HepG2 (cell line): ENCODE measurements around the gene CFAP61. TPM values are rescaled to one million over a fixed set of nuclear protein-coding genes. Genes with fewer than 3 reads are reported as not detected.

Source experiments
- CENPBD1 ChIP-seq: sonication (generic); formaldehyde crosslinking; IDR thresholded peaks from 2 replicates; pipeline ENCODE4 v1.8.0; 2022; ENCODE audit warnings: missing genetic modification reagents, low read depth, mild to moderate bottlenecking, borderline replicate concordance
- FOXK1 ChIP-seq: sonication (generic); formaldehyde crosslinking; IDR thresholded peaks from 2 replicates; pipeline ENCODE4 v1.4.0; 2020; ENCODE audit warnings: low read depth, missing genetic modification reagents, borderline replicate concordance
- HOXA3 ChIP-seq: sonication (generic); formaldehyde crosslinking; IDR thresholded peaks from 2 replicates; pipeline ENCODE4 v1.5.0; 2020; ENCODE audit warnings: missing genetic modification reagents
- IKZF1 ChIP-seq: fragments of 450-650 bp; IDR thresholded peaks from 2 replicates; pipeline ENCODE4 v1.7.1; 2016
- JARID2 ChIP-seq: sonication (generic); formaldehyde crosslinking; IDR thresholded peaks from 2 replicates; pipeline ENCODE4 v1.8.1; 2023; ENCODE audit warnings: missing genetic modification reagents, inconsistent platforms; ENCODE audit not compliant: insufficient replicate concordance
- JUNB ChIP-seq: sonication (generic); formaldehyde crosslinking; IDR thresholded peaks from 2 replicates; pipeline ENCODE4 v1.8.0; 2022; ENCODE audit warnings: missing genetic modification reagents, mild to moderate bottlenecking, borderline replicate concordance
- KAT2B ChIP-seq: fragments of 150-350 bp; IDR thresholded peaks from 2 replicates; pipeline ENCODE4 v1.6.1; 2014; ENCODE audit warnings: low read depth, low read length, borderline replicate concordance
- MAFG ChIP-seq: sonication (generic); formaldehyde crosslinking; IDR thresholded peaks from 2 replicates; pipeline ENCODE4 v1.5.1; 2020; ENCODE audit warnings: mild to moderate bottlenecking, missing genetic modification reagents
- MAFK ChIP-seq, 2 experiments: IDR thresholded peaks in 1 of 2; conservative IDR thresholded peaks in 1 of 2; 2 replicates each; pipeline ENCODE4 v1.6.1; 2011; ENCODE audit warnings: improper control_type of control experiment in 2 of 2, low read length in 2 of 2
- MTA1 ChIP-seq: sonication (generic); formaldehyde crosslinking; IDR thresholded peaks from 2 replicates; pipeline ENCODE4 v1.4.0; 2020; ENCODE audit warnings: missing genetic modification reagents, mild to moderate bottlenecking, borderline replicate concordance
- MTF2 ChIP-seq: sonication (generic); formaldehyde crosslinking; IDR thresholded peaks from 2 replicates; pipeline ENCODE4 v1.5.0; 2020; ENCODE audit warnings: missing genetic modification reagents, borderline replicate concordance
- MXD1 ChIP-seq: sonication (generic); formaldehyde crosslinking; IDR thresholded peaks from 2 replicates; pipeline ENCODE4 v1.4.0; 2020; ENCODE audit warnings: mild to moderate bottlenecking, missing genetic modification reagents
- PHF21A ChIP-seq: sonication (generic); formaldehyde crosslinking; IDR thresholded peaks from 2 replicates; pipeline ENCODE4 v1.5.0; 2020; ENCODE audit warnings: mild to moderate bottlenecking, missing genetic modification reagents
- RNF2 ChIP-seq: fragments of 450-650 bp; conservative IDR thresholded peaks from 2 replicates; pipeline ENCODE4 v1.6.1; 2016; ENCODE audit warnings: low read depth
- SALL1 ChIP-seq: sonication (generic); formaldehyde crosslinking; IDR thresholded peaks from 2 replicates; pipeline ENCODE4 v1.8.0; 2022; ENCODE audit warnings: mild to moderate bottlenecking, missing genetic modification reagents
- SIN3B ChIP-seq: fragments of 150-350 bp; IDR thresholded peaks from 2 replicates; pipeline ENCODE4 v1.6.1; 2014; ENCODE audit warnings: low read length
- SOX5 ChIP-seq: IDR thresholded peaks from 2 replicates; pipeline ENCODE4 v1.6.1; 2016; ENCODE audit warnings: borderline replicate concordance
- SP1 ChIP-seq, 2 experiments: fragments of 450-650 bp in 1 of 2; sonication (generic) in 1 of 2; formaldehyde crosslinking in 1 of 2; IDR thresholded peaks; 2 replicates each; pipeline versions ENCODE4 v1.4.0 to v1.6.1; 2016 to 2020; ENCODE audit warnings: missing genetic modification reagents in 1 of 2
- SRY ChIP-seq: sonication (generic); formaldehyde crosslinking; IDR thresholded peaks from 2 replicates; pipeline ENCODE4 v1.8.0; 2022; ENCODE audit warnings: mild to moderate bottlenecking, missing genetic modification reagents
- XRCC5 ChIP-seq: fragments of 200-400 bp; formaldehyde crosslinking; optimal IDR thresholded peaks from 2 replicates; pipeline ENCODE3; 2017; ENCODE audit warnings: mild to moderate bottlenecking, low read length
- ZNF20 ChIP-seq: sonication (generic); formaldehyde crosslinking; IDR thresholded peaks from 2 replicates; pipeline ENCODE4 v1.4.0; 2020; ENCODE audit warnings: mild to moderate bottlenecking, moderate library complexity, missing genetic modification reagents
- ZNF34 ChIP-seq: sonication (generic); formaldehyde crosslinking; IDR thresholded peaks from 2 replicates; pipeline ENCODE4 v1.4.0; 2020; ENCODE audit warnings: mild to moderate bottlenecking, missing genetic modification reagents, borderline replicate concordance
- ZNF496 ChIP-seq: sonication (generic); formaldehyde crosslinking; IDR thresholded peaks from 2 replicates; pipeline ENCODE4 v1.8.1; 2023; ENCODE audit warnings: mild to moderate bottlenecking, moderate library complexity, missing genetic modification reagents; ENCODE audit not compliant: insufficient replicate concordance
- ZNF589 ChIP-seq: sonication (generic); formaldehyde crosslinking; conservative IDR thresholded peaks from 2 replicates; pipeline ENCODE4 v1.8.0; 2022; ENCODE audit warnings: mild to moderate bottlenecking, moderate library complexity, missing genetic modification reagents
- ZNF652 ChIP-seq: IDR thresholded peaks from 2 replicates; pipeline ENCODE4 v1.6.1; 2016; ENCODE audit warnings: low read depth, borderline replicate concordance
- ZNF672 ChIP-seq: sonication (generic); formaldehyde crosslinking; IDR thresholded peaks from 2 replicates; pipeline ENCODE4 v1.8.1; 2022; ENCODE audit warnings: missing genetic modification reagents
- ZNF75D ChIP-seq: sonication (generic); formaldehyde crosslinking; IDR thresholded peaks from 2 replicates; pipeline ENCODE4 v1.8.1; 2023; ENCODE audit warnings: missing genetic modification reagents, mild to moderate bottlenecking, borderline replicate concordance
- ZNF770 ChIP-seq: sonication (generic); formaldehyde crosslinking; IDR thresholded peaks from 2 replicates; pipeline ENCODE4 v1.5.0; 2020; ENCODE audit warnings: mild to moderate bottlenecking, missing genetic modification reagents
- ZNF816 ChIP-seq: sonication (generic); formaldehyde crosslinking; IDR thresholded peaks from 2 replicates; pipeline ENCODE4 v1.8.0; 2022; ENCODE audit warnings: missing genetic modification reagents, mild to moderate bottlenecking, borderline replicate concordance
- polyA plus RNA-seq, 8 experiments: library from polyadenylated mRNA; depleted of rRNA in 3 of 8; stranded (reverse) in 7 of 8; unstranded in 1 of 8; fragments of >200 nt; fragmentation: Illumina TruSeq in 4 of 8; extraction: Trizol in 4 of 8; gene quantifications; 2 replicates each; pipeline versions ENCODE4 v1.2.1 to v1.2.3, GENCODE V29; 2011 to 2016; ENCODE audit warnings: low read depth in 4 of 8, missing spikeins in 1 of 8, mixed read lengths in 1 of 8; ENCODE audit not compliant: insufficient read depth in 1 of 8
- total RNA-seq, 5 experiments: library from RNA; depleted of rRNA; stranded (reverse); fragments of >200 nt; fragmentation: Illumina TruSeq; extraction: Trizol; gene quantifications; 2 replicates each; pipeline ENCODE4 v1.2.3, GENCODE V29; 2016; ENCODE audit warnings: low read depth in 1 of 5

Gene CFAP61
- total and polyA plus RNA-seq, 2 of the 13 experiments (the other 11 are each of a cell fraction or from before 2014, with no cell fraction given): 0.27 TPM; not detected in 1

- TF ChIP-seq SALL1 (CRISPR knock-in tag) (peak; percentile 47; the same call in 1 of the 2 replicates), ZNF20 (CRISPR knock-in tag) (no peak), MTA1 (CRISPR knock-in tag) (no peak), ZNF672 (no peak), ZNF652 (CRISPR knock-in tag) (no peak), ZNF34 (no peak), SP1 (IDR thresholded peaks at IDR 0.05) (no peak), SP1 (CRISPR knock-in tag; IDR thresholded peaks at IDR 0.05) (no peak), SIN3B (no peak), ZNF589 (CRISPR knock-in tag) (no peak), IKZF1 (no peak), JARID2 (no peak), MAFK (conservative IDR thresholded peaks at IDR 0.05 in 1 of 2, IDR thresholded peaks at IDR 0.05 in 1 of 2; ENCODE audit: low read length in 2 of 2) (no peak), ZNF75D (CRISPR knock-in tag) (no peak), XRCC5 (no peak), PHF21A (CRISPR knock-in tag) (0 out of 2 replicates have a peak, but pooled peaks have one; percentile 25), HOXA3 (CRISPR knock-in tag) (peak; percentile 1; the same call in 1 of the 2 replicates), KAT2B (no peak), SOX5 (CRISPR knock-in tag) (peak; percentile 69; the same call in 1 of the 2 replicates), ZNF816 (CRISPR knock-in tag) (no peak), MAFG (no peak), ZNF770 (no peak), MTF2 (CRISPR knock-in tag) (peak; percentile 86; the same call in 1 of the 2 replicates), CENPBD1 (no peak), ZNF496 (CRISPR knock-in tag) (no peak), RNF2 (no peak), MXD1 (0 out of 2 replicates have a peak, but pooled peaks have one; percentile 28), FOXK1 (CRISPR knock-in tag) (no peak), JUNB (CRISPR knock-in tag) (no peak), SRY (CRISPR knock-in tag) (no peak)
These were observed 311.7 kb downstream of the CFAP61 start (continued) for GRCh38 chr20:20363799-20364592.
